K562 (cell line): ENCODE measurements around the gene B4GALNT3. TPM values are rescaled to one million over a fixed set of nuclear protein-coding genes. Genes with fewer than 3 reads are reported as not detected.

Experiments used
- CC2D1A ChIP-seq: fragments of 450-650 bp; IDR thresholded peaks from 2 replicates; pipeline ENCODE4 v1.6.1; 2017; ENCODE audit warnings: mild to moderate bottlenecking
- CREM ChIP-seq: IDR thresholded peaks from 2 replicates; pipeline ENCODE4 v1.6.1; 2014; ENCODE audit warnings: antibody characterized with exemption, low read depth
- EP400 ChIP-seq: fragments of 450-650 bp; IDR thresholded peaks from 2 replicates; pipeline ENCODE4 v1.6.1; 2017; ENCODE audit warnings: antibody characterized with exemption, mild to moderate bottlenecking, moderate library complexity
- GTF2F1 ChIP-seq: IDR thresholded peaks from 2 replicates; pipeline ENCODE4 v1.6.1; 2011; ENCODE audit warnings: low read depth, low read length, improper control_type of control experiment
- HMGN3 ChIP-seq: IDR thresholded peaks from 2 replicates; pipeline ENCODE4 v1.6.1; 2011; ENCODE audit warnings: borderline replicate concordance, low read depth, mild to moderate bottlenecking, mixed read lengths, low read length; ENCODE audit not compliant: insufficient read length; ENCODE audit errors: extremely low read depth
- KAT7 ChIP-seq: sonication (generic); formaldehyde crosslinking; IDR thresholded peaks from 2 replicates; pipeline ENCODE4 v1.8.0; 2022; ENCODE audit warnings: missing genetic modification reagents, mild to moderate bottlenecking, borderline replicate concordance
- MEIS2 ChIP-seq: fragments of 450-650 bp; IDR thresholded peaks from 2 replicates; pipeline ENCODE4 v1.6.1; 2014; ENCODE audit warnings: mild to moderate bottlenecking; ENCODE audit not compliant: partially characterized antibody
- NR2C1 ChIP-seq, 2 experiments: fragments of 450-650 bp; IDR thresholded peaks; 2 replicates each; pipeline ENCODE4 v1.6.1; 2017; ENCODE audit warnings: mild to moderate bottlenecking in 2 of 2, antibody characterized with exemption in 1 of 2, inconsistent platforms in 1 of 2, missing compliant biosample characterization in 1 of 2, missing genetic modification characterization in 1 of 2
- NRF1 ChIP-seq, 2 experiments: fragments of 450-650 bp; IDR thresholded peaks in 1 of 2; conservative IDR thresholded peaks in 1 of 2; 2 replicates each; pipeline ENCODE4 v1.6.1; 2014; ENCODE audit warnings: mild to moderate bottlenecking in 2 of 2
- PTRF ChIP-seq: fragments of 450-650 bp; IDR thresholded peaks from 2 replicates; pipeline ENCODE4 v1.6.1; 2016; ENCODE audit warnings: mild to moderate bottlenecking, missing genetic modification characterization, missing compliant biosample characterization
- RB1 ChIP-seq: fragments of 450-650 bp; IDR thresholded peaks from 2 replicates; pipeline ENCODE4 v1.6.1; 2017; ENCODE audit warnings: low read depth, mild to moderate bottlenecking
- RBFOX2 ChIP-seq: fragments of 200-400 bp; formaldehyde crosslinking; IDR thresholded peaks from 2 replicates; pipeline ENCODE4 v1.6.1; 2017; ENCODE audit warnings: low read depth, mild to moderate bottlenecking, low read length, moderate library complexity
- SIN3A ChIP-seq, 2 experiments: fragments of 150-350 bp in 1 of 2; IDR thresholded peaks; 2 replicates each; pipeline ENCODE4 v1.6.1; 2011 to 2016; ENCODE audit warnings: borderline replicate concordance in 2 of 2, low read depth in 2 of 2, low read length in 2 of 2, mild to moderate bottlenecking in 2 of 2, moderate library complexity in 2 of 2; ENCODE audit not compliant: control insufficient read depth in 1 of 2
- TAF15 ChIP-seq: fragments of 200-400 bp; formaldehyde crosslinking; IDR thresholded peaks from 2 replicates; pipeline ENCODE4 v1.6.1; 2017; ENCODE audit warnings: mild to moderate bottlenecking, low read depth, low read length, moderate library complexity
- ZNF695 ChIP-seq: fragments of 450-650 bp; formaldehyde crosslinking; IDR thresholded peaks from 2 replicates; pipeline ENCODE4 v1.4.0; 2020; ENCODE audit warnings: mild to moderate bottlenecking, moderate library complexity
- polyA plus RNA-seq, 8 experiments: library from polyadenylated mRNA; depleted of rRNA in 4 of 8; stranded (reverse) in 5 of 8; unstranded in 3 of 8; fragments of >200 nt; fragmentation: Nextera tagmentation in 2 of 8; fragmentation: Illumina TruSeq in 1 of 8; extraction: Ambion mirVana in 2 of 8; extraction: Trizol in 1 of 8; gene quantifications; 2 replicates each; pipeline versions ENCODE4 v1.2.1 to v1.2.3, GENCODE V29; 2011 to 2014; ENCODE audit warnings: inconsistent platforms in 1 of 8, missing spikeins in 1 of 8
- total RNA-seq, 7 experiments: library from RNA; depleted of rRNA in 6 of 7; stranded (reverse); fragments of >200 nt in 6 of 7; fragmentation: Illumina TruSeq in 2 of 7; extraction: Trizol in 2 of 7; gene quantifications; 2 replicates each; pipeline versions ENCODE4 v1.2.1 to v1.2.3, GENCODE V29; 2011 to 2021; ENCODE audit warnings: low replicate concordance in 1 of 7
- TF ChIP-seq, protein P1 (sequence below): fragments of 450-650 bp; formaldehyde crosslinking; IDR thresholded peaks from 2 replicates; pipeline ENCODE4 v1.4.0; 2020; ENCODE audit warnings: mild to moderate bottlenecking, moderate library complexity
- TF ChIP-seq, protein P2 (sequence below), 2 experiments: fragments of 450-650 bp in 1 of 2; sonication (generic) in 1 of 2; formaldehyde crosslinking; conservative IDR thresholded peaks; 2 replicates each; pipeline versions ENCODE4 v1.4.0 to v1.8.1; 2020 to 2022; ENCODE audit warnings: mild to moderate bottlenecking in 1 of 2, missing genetic modification reagents in 1 of 2
- TF ChIP-seq, protein P3 (sequence below), 3 experiments: fragments of 200-800 bp in 1 of 3; sonication (Bioruptor generic) in 1 of 3; sonication (generic) in 1 of 3; formaldehyde crosslinking in 1 of 3; IDR thresholded peaks; 2 replicates each; pipeline versions ENCODE4 v1.6.1 to v1.8.0; 2016 to 2022; ENCODE audit warnings: mild to moderate bottlenecking in 2 of 3, missing compliant biosample characterization in 2 of 3, missing genetic modification characterization in 2 of 3, missing genetic modification reagents in 1 of 3
- TF ChIP-seq, protein P4 (sequence below): fragments of 450-650 bp; IDR thresholded peaks from 2 replicates; pipeline ENCODE4 v1.6.1; 2017; ENCODE audit warnings: antibody characterized with exemption, mild to moderate bottlenecking

The B4GALNT3 gene
- total and polyA plus RNA-seq, 9 of the 15 experiments (the other 6 are each of a cell fraction or from before 2014, with no cell fraction given): 0.04 to 0.36 (median 0.10) TPM; not detected in 6

DNA sequence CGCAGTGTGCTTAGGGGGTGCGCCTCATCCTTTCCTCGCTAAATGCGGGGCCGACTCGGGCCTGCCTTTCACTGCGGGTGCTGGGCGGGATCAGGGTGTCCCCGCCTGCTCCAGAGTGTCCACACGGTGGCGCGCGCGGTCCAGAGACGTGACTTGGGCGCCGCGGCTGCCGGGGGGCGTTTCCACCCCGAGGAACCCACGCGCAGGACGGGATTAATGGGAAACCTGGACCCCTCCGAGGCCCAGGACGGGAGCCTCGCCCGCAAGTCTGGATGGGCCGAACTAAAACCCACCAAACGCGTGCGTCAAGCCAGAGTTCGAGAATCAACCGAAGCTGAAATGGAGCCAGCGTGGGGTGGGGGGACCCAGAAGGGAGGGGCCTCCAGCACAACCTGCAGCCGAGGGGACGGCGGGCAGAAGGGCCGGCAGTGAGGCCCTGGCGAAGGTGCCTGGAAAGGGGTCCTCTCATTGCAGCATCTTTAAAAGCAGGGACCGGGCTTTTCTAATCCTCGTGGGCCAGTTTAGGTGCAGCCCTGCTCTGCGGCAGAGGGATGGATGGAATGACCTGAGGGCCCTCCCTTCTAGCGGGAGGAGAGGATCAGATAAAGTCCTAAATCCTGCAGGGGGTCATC lies 110.2 kb downstream of the B4GALNT3 start (continued):
- TF ChIP-seq, protein P1, sequence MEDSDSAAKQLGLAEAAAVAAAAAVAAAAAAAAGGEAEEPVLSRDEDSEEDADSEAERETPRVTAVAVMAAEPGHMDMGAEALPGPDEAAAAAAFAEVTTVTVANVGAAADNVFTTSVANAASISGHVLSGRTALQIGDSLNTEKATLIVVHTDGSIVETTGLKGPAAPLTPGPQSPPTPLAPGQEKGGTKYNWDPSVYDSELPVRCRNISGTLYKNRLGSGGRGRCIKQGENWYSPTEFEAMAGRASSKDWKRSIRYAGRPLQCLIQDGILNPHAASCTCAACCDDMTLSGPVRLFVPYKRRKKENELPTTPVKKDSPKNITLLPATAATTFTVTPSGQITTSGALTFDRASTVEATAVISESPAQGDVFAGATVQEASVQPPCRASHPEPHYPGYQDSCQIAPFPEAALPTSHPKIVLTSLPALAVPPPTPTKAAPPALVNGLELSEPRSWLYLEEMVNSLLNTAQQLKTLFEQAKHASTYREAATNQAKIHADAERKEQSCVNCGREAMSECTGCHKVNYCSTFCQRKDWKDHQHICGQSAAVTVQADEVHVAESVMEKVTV: peak; percentile 81
- TF ChIP-seq RB1 (peak; percentile 87; the same call in 1 of the 2 replicates), NRF1 (conservative IDR thresholded peaks at IDR 0.05 in 1 of 2, IDR thresholded peaks at IDR 0.05 in 1 of 2) (peak; percentile 32 to 34; a peak in 1 of 4 replicates), TAF15 (no peak), EP400 (peak; percentile 40), CC2D1A (peak; percentile 17; the same call in 1 of the 2 replicates), RBFOX2 (peak; percentile 31; the same call in 1 of the 2 replicates), CREM (0 out of 2 replicates have a peak, but pooled peaks have one; percentile 20), GTF2F1 (no peak), HMGN3 (peak; percentile 11), NR2C1 (IDR thresholded peaks at IDR 0.05) (peak; percentile 92), NR2C1 (tag; IDR thresholded peaks at IDR 0.05) (peak; percentile 93), KAT7 (CRISPR knock-in tag) (0 out of 2 replicates have a peak, but pooled peaks have one; percentile 25), MEIS2 (no peak), SIN3A (IDR thresholded peaks at IDR 0.05; ENCODE audit: borderline replicate concordance in 2 of 2, control insufficient read depth in 1 of 2, low read depth in 2 of 2, low read length in 2 of 2) (peak in 1 of 2 experiments; percentile 51; a peak in 1 of 4 replicates), PTRF (tag) (no peak), ZNF695 (no peak)
- TF ChIP-seq, protein P2, sequence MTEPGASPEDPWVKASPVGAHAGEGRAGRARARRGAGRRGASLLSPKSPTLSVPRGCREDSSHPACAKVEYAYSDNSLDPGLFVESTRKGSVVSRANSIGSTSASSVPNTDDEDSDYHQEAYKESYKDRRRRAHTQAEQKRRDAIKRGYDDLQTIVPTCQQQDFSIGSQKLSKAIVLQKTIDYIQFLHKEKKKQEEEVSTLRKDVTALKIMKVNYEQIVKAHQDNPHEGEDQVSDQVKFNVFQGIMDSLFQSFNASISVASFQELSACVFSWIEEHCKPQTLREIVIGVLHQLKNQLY (CRISPR knock-in tag; conservative IDR thresholded peaks at IDR 0.05): no peak
- TF ChIP-seq, protein P3, sequence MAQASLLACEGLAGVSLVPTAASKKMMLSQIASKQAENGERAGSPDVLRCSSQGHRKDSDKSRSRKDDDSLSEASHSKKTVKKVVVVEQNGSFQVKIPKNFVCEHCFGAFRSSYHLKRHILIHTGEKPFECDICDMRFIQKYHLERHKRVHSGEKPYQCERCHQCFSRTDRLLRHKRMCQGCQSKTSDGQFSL (CRISPR knock-in tag; IDR thresholded peaks at IDR 0.05): no peak
- TF ChIP-seq, protein P3 (tag; IDR thresholded peaks at IDR 0.05): no peak
- TF ChIP-seq, protein P4, sequence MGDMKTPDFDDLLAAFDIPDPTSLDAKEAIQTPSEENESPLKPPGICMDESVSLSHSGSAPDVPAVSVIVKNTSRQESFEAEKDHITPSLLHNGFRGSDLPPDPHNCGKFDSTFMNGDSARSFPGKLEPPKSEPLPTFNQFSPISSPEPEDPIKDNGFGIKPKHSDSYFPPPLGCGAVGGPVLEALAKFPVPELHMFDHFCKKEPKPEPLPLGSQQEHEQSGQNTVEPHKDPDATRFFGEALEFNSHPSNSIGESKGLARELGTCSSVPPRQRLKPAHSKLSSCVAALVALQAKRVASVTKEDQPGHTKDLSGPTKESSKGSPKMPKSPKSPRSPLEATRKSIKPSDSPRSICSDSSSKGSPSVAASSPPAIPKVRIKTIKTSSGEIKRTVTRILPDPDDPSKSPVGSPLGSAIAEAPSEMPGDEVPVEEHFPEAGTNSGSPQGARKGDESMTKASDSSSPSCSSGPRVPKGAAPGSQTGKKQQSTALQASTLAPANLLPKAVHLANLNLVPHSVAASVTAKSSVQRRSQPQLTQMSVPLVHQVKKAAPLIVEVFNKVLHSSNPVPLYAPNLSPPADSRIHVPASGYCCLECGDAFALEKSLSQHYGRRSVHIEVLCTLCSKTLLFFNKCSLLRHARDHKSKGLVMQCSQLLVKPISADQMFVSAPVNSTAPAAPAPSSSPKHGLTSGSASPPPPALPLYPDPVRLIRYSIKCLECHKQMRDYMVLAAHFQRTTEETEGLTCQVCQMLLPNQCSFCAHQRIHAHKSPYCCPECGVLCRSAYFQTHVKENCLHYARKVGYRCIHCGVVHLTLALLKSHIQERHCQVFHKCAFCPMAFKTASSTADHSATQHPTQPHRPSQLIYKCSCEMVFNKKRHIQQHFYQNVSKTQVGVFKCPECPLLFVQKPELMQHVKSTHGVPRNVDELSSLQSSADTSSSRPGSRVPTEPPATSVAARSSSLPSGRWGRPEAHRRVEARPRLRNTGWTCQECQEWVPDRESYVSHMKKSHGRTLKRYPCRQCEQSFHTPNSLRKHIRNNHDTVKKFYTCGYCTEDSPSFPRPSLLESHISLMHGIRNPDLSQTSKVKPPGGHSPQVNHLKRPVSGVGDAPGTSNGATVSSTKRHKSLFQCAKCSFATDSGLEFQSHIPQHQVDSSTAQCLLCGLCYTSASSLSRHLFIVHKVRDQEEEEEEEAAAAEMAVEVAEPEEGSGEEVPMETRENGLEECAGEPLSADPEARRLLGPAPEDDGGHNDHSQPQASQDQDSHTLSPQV: peak; percentile 41; the same call in 1 of the 2 replicates
